AG04450 (cell line): Measurements from ENCODE around the gene GSTM1. TPM values are rescaled to one million over a fixed set of nuclear protein-coding genes. Genes with fewer than 3 reads are reported as not detected.
"Not testable (repeated sequence)": the region's sequence is repeated elsewhere in the genome, so short reads cannot be mapped to it uniquely, and the experiment has no call there.

Source experiments
- CTCF ChIA-PET: fragments of 300-600, 350-600 bp; formaldehyde crosslinking; extraction: SDS; loops from one replicate; lab custom pipeline; 2022; ENCODE audit warnings: antibody characterized with exemption, inconsistent platforms; lab: Charles Lee
- POLR2A ChIA-PET: fragments of 350-600 bp; formaldehyde crosslinking; extraction: SDS; loops from one replicate; lab custom pipeline; 2021; ENCODE audit warnings: antibody characterized with exemption, inconsistent platforms; lab: Yijun Ruan, JAX
- DNase-seq: peaks from one replicate; pipeline ENCODE4 v3.0.0-alpha.2; 2011; ENCODE audit warnings: low read depth, low spot score
- H3K27ac ChIP-seq: one replicate; pipeline ENCODE4 v1.5.1; 2012; ENCODE audit warnings: low read depth, low read length, control low read depth
- H3K27me3 ChIP-seq: one replicate; pipeline ENCODE4 v1.6.0; 2012; ENCODE audit warnings: low read length; ENCODE audit not compliant: control insufficient read depth, insufficient read depth
- H3K4me3 ChIP-seq: 2 replicates; pipeline ENCODE4 v1.5.1; 2011; ENCODE audit warnings: mild to moderate bottlenecking, low read depth, low read length, control low read depth
- H3K9me3 ChIP-seq: 2 replicates; pipeline ENCODE4 v1.5.1; 2012; ENCODE audit warnings: low read length; ENCODE audit not compliant: control insufficient read depth, insufficient read depth
- polyA plus RNA-seq: library from polyadenylated mRNA; depleted of rRNA; stranded (reverse); fragments of >200 nt; gene quantifications from 2 replicates; pipeline ENCODE4 v1.2.3, GENCODE V29; 2011
- TF ChIP-seq, protein P1 (sequence below): IDR thresholded peaks from 2 replicates; pipeline ENCODE4 v1.5.1; 2011; ENCODE audit warnings: low read depth, low read length, control low read depth, inconsistent platforms

Gene GSTM1
- polyA plus RNA-seq, 1 experiment: 1.6 TPM

GRCh38 chr1:109664671-109665070 is 22.9 kb upstream of the GSTM1 start:
- POLR2A ChIA-PET: interaction anchor here (0.6 kb wide), 1 partner anchor 99 kb away, joined by 6 read pairs; no protein-coding TSS in a partner anchor
- no peaks in the 10 kb centered on the region for H3K9me3 ChIP-seq
- no peak overlapping the region for H3K4me3 ChIP-seq
- CTCF ChIA-PET: interaction anchor here (2.8 kb wide), 1 partner anchor 25 kb away, joined by 13 read pairs; no protein-coding TSS in a partner anchor
- TF ChIP-seq, protein P1, sequence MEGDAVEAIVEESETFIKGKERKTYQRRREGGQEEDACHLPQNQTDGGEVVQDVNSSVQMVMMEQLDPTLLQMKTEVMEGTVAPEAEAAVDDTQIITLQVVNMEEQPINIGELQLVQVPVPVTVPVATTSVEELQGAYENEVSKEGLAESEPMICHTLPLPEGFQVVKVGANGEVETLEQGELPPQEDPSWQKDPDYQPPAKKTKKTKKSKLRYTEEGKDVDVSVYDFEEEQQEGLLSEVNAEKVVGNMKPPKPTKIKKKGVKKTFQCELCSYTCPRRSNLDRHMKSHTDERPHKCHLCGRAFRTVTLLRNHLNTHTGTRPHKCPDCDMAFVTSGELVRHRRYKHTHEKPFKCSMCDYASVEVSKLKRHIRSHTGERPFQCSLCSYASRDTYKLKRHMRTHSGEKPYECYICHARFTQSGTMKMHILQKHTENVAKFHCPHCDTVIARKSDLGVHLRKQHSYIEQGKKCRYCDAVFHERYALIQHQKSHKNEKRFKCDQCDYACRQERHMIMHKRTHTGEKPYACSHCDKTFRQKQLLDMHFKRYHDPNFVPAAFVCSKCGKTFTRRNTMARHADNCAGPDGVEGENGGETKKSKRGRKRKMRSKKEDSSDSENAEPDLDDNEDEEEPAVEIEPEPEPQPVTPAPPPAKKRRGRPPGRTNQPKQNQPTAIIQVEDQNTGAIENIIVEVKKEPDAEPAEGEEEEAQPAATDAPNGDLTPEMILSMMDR: no peak
- no peaks in the 10 kb centered on the region for H3K27me3 ChIP-seq
- no peak overlapping the region for H3K27ac ChIP-seq
- DNase-seq: no peak

DNA sequence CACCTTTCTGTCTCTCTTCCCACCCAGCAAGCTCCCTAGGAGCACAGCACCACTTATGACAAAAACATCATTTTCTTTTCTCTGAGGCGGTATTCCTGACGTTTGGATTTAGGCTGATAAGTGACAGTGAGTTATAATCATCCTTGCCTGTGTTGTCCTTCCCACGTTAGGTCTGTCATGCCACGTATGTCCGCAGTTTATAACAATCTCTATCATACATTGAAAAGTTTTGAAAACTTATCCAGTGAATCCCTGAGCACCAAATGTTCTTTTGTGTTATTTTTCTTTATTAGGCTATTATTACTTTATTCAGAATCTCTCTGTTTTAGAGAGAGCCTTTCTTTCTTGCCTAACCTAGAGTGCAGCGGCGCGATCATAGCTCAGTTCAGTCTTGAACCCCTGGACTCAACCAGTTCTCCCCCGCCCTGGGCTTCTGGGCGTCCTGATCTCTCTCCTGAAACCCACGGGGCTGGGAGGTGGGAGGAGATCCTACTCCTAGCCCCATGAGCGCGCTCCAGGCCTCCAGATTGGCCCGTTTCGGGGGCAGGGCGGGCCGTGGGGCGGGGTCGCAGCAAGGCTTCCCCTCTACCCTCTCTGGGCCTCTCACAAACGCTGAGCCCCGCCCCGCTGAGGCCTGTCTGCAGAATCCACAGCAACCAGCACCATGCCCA is 20.0 kb upstream of the GSTM1 start, which contains the start of gene GSTM2:
Gene GSTM2 (plus strand): TSS at position 606 of the 671 bp plus-strand sequence. CDS start 59 bp downstream, at position 665.
- H3K9me3 ChIP-seq: no peaks in the 10 kb centered on the region
- POLR2A ChIA-PET: no interaction called here
- DNase-seq: peak; percentile 57

GRCh38 chr1:109668123-109668775 is 19.4 kb upstream of the GSTM1 start:
- DNase-seq: no peak
- ChIA-PET POLR2A (no interaction called here), CTCF (interaction anchor here (0.6 to 1.1 kb wide), 4 partner anchors 24 to 106 kb away, joined by 3 to 6 read pairs (median 3); no protein-coding TSS in a partner anchor)
- Histone ChIP-seq H3K27ac (no peak overlapping the region), H3K9me3 (no peaks in the 10 kb centered on the region), H3K4me3 (peak overlapping the region; percentile 65), H3K27me3 (no peaks in the 10 kb centered on the region)
- TF ChIP-seq, protein P1: no peak

More for the DNA sequence above, 20.0 kb upstream of the GSTM1 start, which contains the start of gene GSTM2:
- Histone ChIP-seq H3K27me3 (no peaks in the 10 kb centered on the region), H3K4me3 (peak within 1 kb of the TSS; percentile 65), H3K27ac (no peak within 1 kb of the TSS)
- CTCF ChIA-PET: interaction anchor here (1.0 to 1.1 kb wide), 3 partner anchors 25 to 106 kb away, joined by 3 to 6 read pairs (median 3); no protein-coding TSS in a partner anchor
- TF ChIP-seq, protein P1: no peak

DNA sequence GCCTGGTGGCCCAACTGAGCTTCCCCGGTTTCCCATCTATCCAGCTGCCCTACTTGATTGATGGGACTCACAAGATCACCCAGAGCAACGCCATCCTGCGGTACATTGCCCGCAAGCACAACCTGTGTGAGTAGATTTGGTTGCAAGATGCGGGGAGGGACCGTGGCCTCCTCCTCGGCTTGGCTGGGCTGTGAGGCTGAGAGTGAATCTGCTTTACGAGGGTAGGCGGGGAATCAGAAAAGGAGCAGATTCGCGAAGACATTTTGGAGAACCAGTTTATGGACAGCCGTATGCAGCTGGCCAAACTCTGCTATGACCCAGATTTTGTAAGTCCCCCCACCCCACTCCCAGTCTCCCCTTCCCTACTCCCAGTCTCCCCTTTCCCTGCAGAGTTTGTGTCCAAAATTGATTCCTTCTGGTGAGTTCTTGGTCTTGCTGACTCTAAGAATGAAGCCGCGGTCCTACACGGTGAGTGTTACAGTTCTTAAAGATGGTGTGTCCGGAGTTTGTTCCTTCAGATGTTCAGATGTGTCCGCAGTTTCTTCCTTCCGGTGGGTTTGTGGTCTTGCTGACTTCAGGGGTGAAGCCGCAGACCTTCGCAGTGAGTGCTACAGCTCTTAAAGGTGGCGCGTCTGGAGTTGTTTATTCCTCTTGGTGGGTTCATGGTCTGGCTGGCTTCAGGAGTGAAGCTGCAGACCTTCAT is 18.2 kb upstream of the GSTM1 start:
- ChIA-PET CTCF (no interaction called here), POLR2A (no interaction called here)
- no peak for DNase-seq
- Histone ChIP-seq H3K9me3 (no peaks in the 10 kb centered on the region), H3K4me3 (no peak overlapping the region), H3K27me3 (no peaks in the 10 kb centered on the region), H3K27ac (no peak overlapping the region)
- TF ChIP-seq, protein P1: no peak

- DNase-seq, H3K9me3 ChIP-seq, H3K27me3 ChIP-seq, POLR2A ChIA-PET, H3K4me3 ChIP-seq, H3K27ac ChIP-seq, CTCF ChIA-PET: not testable (repeated sequence)
Measured at GRCh38 chr1:109669949-109670302, 17.7 kb upstream of the GSTM1 start.
